ENCODE measurements around the gene DNAAF6. TPM values are rescaled to one million over a fixed set of nuclear protein-coding genes. Genes with fewer than 3 reads are reported as not detected.
"Not testable (repeated sequence)": the region's sequence is repeated elsewhere in the genome, so short reads cannot be mapped to it uniquely, and the experiment has no call there.

Gene DNAAF6
- total RNA-seq (not detected), polyA plus RNA-seq (not detected)
- long read RNA-seq, donor 1, result 0 reads
- long read RNA-seq, donor 2, result 0 reads

- Histone ChIP-seq H3K27me3 (ENCODE audit: insufficient read depth in 3 of 3, low read length in 2 of 3) (peaks cover 0 to 18% (median 3%) of the 10 kb centered on the region in 3 donors), H3K4me3 (peak within 1 kb of the TSS; percentile 59), H3K27ac (no peak within 1 kb of the TSS), H3K36me3 (ENCODE audit: insufficient read depth in 1 of 2, low read depth in 1 of 2) (no peaks in the 10 kb centered on the region), H3K4me1 (no peaks in the 10 kb centered on the region), H3K9me3 (peaks cover 7% of the 10 kb centered on the region)
- ATAC-seq, result peak in 3 of 4 donors; percentile 42 to 51 (median 43)
- 1 to 35% (median 2%) methylated on average over 43 to 66 of the region's 66 CpGs for WGBS, 3 donors
- TF ChIP-seq, protein P1, sequence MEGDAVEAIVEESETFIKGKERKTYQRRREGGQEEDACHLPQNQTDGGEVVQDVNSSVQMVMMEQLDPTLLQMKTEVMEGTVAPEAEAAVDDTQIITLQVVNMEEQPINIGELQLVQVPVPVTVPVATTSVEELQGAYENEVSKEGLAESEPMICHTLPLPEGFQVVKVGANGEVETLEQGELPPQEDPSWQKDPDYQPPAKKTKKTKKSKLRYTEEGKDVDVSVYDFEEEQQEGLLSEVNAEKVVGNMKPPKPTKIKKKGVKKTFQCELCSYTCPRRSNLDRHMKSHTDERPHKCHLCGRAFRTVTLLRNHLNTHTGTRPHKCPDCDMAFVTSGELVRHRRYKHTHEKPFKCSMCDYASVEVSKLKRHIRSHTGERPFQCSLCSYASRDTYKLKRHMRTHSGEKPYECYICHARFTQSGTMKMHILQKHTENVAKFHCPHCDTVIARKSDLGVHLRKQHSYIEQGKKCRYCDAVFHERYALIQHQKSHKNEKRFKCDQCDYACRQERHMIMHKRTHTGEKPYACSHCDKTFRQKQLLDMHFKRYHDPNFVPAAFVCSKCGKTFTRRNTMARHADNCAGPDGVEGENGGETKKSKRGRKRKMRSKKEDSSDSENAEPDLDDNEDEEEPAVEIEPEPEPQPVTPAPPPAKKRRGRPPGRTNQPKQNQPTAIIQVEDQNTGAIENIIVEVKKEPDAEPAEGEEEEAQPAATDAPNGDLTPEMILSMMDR (IDR thresholded peaks at IDR 0.05), result no peak
- DNase-seq, result peak; percentile 32 to 56
- intact Hi-C loops (cut with DNase I), result no loop called here
Measured at GRCh38 chrX:107205770-107206696, at the start of gene DNAAF6, which contains the start of gene NUP62CL. TSS of gene DNAAF6 (plus strand) at chrX:107206611. CDS start at chrX:107212876, 6,265 bp downstream. TSS of gene NUP62CL (minus strand) at chrX:107206433. CDS start at chrX:107175146, 31,287 bp downstream.

- DNase-seq; H3K27me3 ChIP-seq (ENCODE audit: insufficient read depth in 3 of 3, low read length in 2 of 3); intact Hi-C loops (cut with DNase I); ATAC-seq; H3K36me3 ChIP-seq (ENCODE audit: insufficient read depth in 1 of 2, low read depth in 1 of 2); H3K4me1 ChIP-seq; H3K9me3 ChIP-seq; H3K27ac ChIP-seq; H3K4me3 ChIP-seq: not testable (repeated sequence)
- WGBS, 3 donors, result 65 to 94% methylated on average over 3 of the region's 4 CpGs; no CpG with 5 or more reads in 1 of the 3 donors
Measured at GRCh38 chrX:107157618-107158017, 48.8 kb upstream of the DNAAF6 start.

GRCh38 chrX:107167163-107167921 is 39.1 kb upstream of the DNAAF6 start:
- no peaks in the 10 kb centered on the region for H3K36me3 ChIP-seq (ENCODE audit: insufficient read depth in 1 of 2, low read depth in 1 of 2)
- H3K27me3 ChIP-seq (ENCODE audit: insufficient read depth in 3 of 3, low read length in 2 of 3), result peaks cover 0 to 4% (median 0%) of the 10 kb centered on the region in 3 donors
- intact Hi-C loops (cut with DNase I), result no loop called here
- H3K4me3 ChIP-seq, result no peak overlapping the region
- TF ChIP-seq, protein P1 (IDR thresholded peaks at IDR 0.05), result no peak
- no peaks in the 10 kb centered on the region for H3K4me1 ChIP-seq
- DNase-seq (no peak), ATAC-seq (no peak)
- H3K9me3 ChIP-seq, result no peaks in the 10 kb centered on the region
- no peak overlapping the region for H3K27ac ChIP-seq
- WGBS, 3 donors, result 80 to 94% (median 92%) methylated on average over 3 of the region's 3 CpGs

- peaks cover 0 to 4% (median 0%) of the 10 kb centered on the region in 3 donors for H3K27me3 ChIP-seq (ENCODE audit: insufficient read depth in 3 of 3, low read length in 2 of 3)
- no peaks in the 10 kb centered on the region for H3K9me3 ChIP-seq
- no peaks in the 10 kb centered on the region for H3K4me1 ChIP-seq
- H3K36me3 ChIP-seq (ENCODE audit: insufficient read depth in 1 of 2, low read depth in 1 of 2), result no peaks in the 10 kb centered on the region
- TF ChIP-seq, protein P1 (IDR thresholded peaks at IDR 0.05), result no peak
- no peak for DNase-seq
- H3K27ac ChIP-seq, result no peak overlapping the region
- no peak for ATAC-seq
- no peak overlapping the region for H3K4me3 ChIP-seq
- intact Hi-C loops (cut with DNase I), result no loop called here
Measured at GRCh38 chrX:107168257-107168656, 38.2 kb upstream of the DNAAF6 start.

DNA sequence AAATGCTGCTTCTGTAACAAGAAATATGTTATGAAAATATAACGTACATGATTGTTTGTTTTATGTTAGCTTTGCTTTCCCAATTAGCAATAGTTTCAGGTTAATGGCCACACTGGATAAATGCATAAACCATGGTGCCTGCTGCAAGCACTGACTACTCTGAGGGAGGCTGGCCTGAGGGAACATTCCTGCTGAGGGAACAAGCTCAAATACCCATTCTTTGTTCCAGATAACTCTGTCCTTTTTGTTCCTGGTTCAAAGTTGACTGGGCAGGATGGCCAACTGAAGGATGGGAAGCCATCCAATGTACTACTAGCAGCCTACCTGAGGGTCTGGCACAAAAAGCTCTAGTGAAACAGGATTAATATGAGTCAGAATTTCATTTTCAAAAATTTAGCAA is 37.7 kb upstream of the DNAAF6 start:
- Histone ChIP-seq H3K9me3 (no peaks in the 10 kb centered on the region), H3K4me3 (no peak overlapping the region), H3K4me1 (no peaks in the 10 kb centered on the region), H3K27ac (no peak overlapping the region), H3K27me3 (ENCODE audit: insufficient read depth in 3 of 3, low read length in 2 of 3) (peaks cover 0 to 4% (median 0%) of the 10 kb centered on the region in 3 donors), H3K36me3 (ENCODE audit: insufficient read depth in 1 of 2, low read depth in 1 of 2) (no peaks in the 10 kb centered on the region)
- intact Hi-C loops (cut with DNase I), result no loop called here
- 65 to 94% (median 70%) methylated on average over 1 of the region's 1 CpG for WGBS, 3 donors
- DNase-seq (no peak), ATAC-seq (no peak)
- TF ChIP-seq, protein P1 (IDR thresholded peaks at IDR 0.05), result no peak
